ENCODE data around the gene ATP2A1. TPM values are rescaled to one million over a fixed set of nuclear protein-coding genes. Genes with fewer than 3 reads are reported as not detected.

Gene ATP2A1
- total RNA-seq: not detected in 2 replicates

DNA sequence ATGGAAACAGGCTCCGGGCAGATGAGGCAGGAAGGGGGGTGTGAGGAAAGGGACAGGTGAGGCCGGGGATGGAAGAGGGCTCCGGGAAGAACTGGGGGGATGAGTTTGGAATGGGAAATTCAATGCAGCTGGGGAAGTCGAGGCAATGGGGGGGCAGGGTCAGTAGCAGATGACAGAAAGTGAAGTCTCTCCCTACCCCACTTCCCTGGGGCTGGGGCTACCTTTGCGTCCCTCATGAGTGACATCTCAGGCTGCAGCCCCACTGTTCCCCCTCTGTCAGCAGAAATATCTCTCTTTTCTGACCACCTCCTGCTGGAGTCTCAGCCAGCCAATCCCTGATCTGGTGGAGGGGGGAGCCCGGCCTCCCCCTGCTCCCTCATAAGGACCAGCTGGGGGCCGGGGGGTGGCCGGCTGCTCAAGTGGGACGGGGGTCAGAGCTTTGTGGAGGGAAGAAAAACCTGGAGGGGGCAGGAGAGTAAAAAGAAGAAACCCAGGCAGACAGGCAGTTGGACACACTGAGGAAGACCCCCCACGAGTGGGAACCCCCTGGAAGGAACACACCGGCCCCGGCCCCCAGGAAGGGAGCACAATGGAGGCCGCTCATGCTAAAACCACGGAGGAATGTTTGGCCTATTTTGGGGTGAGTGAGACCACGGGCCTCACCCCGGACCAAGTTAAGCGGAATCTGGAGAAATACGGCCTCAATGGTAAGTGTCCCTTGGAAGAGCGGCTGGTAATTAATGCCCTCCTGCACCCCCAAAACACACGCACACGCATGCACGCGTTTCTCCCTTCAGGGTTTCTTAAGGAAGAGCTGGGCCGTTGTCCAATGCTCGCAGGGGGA is at the start of gene ATP2A1:
Gene ATP2A1, plus strand, starts transcription at position 406 of the 844 bp plus-strand sequence. Its CDS starts 184 bp downstream, at position 590.

GRCh38 chr16:28846080-28846932 is 32.0 kb upstream of the ATP2A1 start, which contains the start of gene TUFM:
TSS of gene TUFM (minus strand) at chr16:28846348. CDS start at chr16:28846269, 79 bp downstream.

DNA sequence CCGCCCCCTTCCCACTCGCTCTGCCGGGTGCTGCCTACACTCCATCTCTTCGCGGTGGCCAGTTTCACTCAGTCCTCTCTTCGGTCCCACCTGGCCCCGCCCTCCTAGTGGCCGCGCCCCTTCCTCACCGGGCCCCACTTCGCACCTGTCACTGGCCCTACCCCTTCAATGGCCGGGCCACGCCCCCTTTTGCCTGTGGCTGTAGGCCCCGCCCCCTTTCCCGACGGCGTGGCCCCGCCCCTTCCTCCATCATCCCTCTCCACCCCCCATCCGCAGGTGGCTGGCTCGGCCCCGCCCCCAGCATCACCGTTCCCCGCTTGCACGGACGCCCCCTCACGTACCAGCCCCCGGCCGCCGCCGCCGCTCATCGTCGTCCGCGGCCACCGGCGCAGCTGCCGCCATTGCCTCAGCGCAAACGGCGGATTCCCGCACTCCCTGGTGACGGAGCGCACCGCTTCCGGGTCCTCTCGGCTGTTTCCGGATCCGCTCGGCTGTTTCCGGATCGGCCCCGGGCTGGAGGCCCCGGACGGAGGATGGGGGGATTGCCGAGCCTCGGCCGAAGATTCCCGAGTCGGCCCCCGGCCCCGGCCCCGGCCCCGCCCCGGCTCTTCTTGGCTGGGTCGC is 46.6 kb downstream of the ATP2A1 start, which contains the start of gene RABEP2:
Gene RABEP2, minus strand, starts transcription at position 477 of the 624 bp plus-strand sequence. Its CDS starts 75 bp downstream, at position 402.

DNA sequence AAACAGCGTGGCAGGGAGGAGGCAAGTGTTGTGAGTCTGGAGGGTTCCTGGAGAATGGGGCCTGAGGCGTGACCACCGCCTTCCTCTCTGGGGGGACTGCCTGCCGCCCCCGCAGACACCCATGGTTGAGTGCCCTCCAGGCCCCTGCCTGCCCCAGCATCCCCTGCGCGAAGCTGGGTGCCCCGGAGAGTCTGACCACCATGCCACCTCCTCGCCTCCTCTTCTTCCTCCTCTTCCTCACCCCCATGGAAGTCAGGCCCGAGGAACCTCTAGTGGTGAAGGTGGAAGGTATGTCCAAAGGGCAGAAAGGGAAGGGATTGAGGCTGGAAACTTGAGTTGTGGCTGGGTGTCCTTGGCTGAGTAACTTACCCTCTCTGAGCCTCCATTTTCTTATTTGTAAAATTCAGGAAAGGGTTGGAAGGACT is 53.5 kb downstream of the ATP2A1 start, which contains the start of gene CD19:
Gene CD19, plus strand, starts transcription at position 171 of the 425 bp plus-strand sequence. Its CDS starts 30 bp downstream, at position 201.

DNA sequence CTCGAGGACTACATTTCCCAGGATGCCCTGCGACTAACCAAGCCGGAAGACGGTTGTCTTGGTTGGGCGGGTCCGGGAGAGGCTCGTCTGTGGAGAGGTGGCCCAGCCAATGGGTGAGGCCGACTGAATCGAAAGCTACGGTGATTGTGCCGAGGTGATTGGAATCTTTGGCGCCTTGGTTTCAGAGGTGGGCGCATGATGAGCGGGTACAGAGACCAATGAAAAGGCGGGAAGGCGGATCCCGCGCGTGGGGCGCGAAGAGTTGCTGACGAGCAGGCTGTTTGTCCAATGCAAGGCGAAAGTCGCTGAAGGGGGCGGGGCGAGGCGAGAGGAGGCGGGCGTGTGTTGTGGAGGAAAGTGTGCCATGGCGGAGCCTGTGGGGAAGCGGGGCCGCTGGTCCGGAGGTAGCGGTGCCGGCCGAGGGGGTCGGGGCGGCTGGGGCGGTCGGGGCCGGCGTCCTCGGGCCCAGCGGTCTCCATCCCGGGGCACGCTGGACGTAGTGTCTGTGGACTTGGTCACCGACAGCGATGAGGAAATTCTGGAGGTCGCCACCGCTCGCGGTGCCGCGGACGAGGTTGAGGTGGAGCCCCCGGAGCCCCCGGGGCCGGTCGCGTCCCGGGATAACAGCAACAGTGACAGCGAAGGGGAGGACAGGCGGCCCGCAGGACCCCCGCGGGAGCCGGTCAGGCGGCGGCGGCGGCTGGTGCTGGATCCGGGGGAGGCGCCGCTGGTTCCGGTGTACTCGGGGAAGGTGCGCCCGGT is 72.5 kb downstream of the ATP2A1 start, which contains the start of gene NFATC2IP:
Gene NFATC2IP, plus strand, starts transcription at position 290 of the 762 bp plus-strand sequence. Its CDS starts 75 bp downstream, at position 365.

Other genes with a start within 250 kb of the ATP2A1 start
- gene NPIPB8, start 240.4 kb upstream of the ATP2A1 start, total RNA-seq: not detected in 2 replicates
- 153 and 209 TPM in 2 replicates for gene EIF3C, start 167.0 kb upstream of the ATP2A1 start, total RNA-seq
- not detected in 2 replicates for gene NPIPB9, start 126.7 kb upstream of the ATP2A1 start, total RNA-seq
- 81.7 and 88.1 TPM in 2 replicates for gene ATXN2L, start 55.5 kb upstream of the ATP2A1 start, total RNA-seq
- 216 and 232 TPM in 2 replicates for gene TUFM, start 32.1 kb upstream of the ATP2A1 start, total RNA-seq
- gene SH2B1, start 14.6 kb upstream of the ATP2A1 start, total RNA-seq: 17.5 and 20.6 TPM in 2 replicates
- gene RABEP2, start 46.8 kb downstream of the ATP2A1 start, total RNA-seq: 49.6 and 54.6 TPM in 2 replicates
- gene CD19, start 53.5 kb downstream of the ATP2A1 start, total RNA-seq: not detected in 2 replicates
- 18.8 and 23.6 TPM in 2 replicates for gene NFATC2IP, start 72.4 kb downstream of the ATP2A1 start, total RNA-seq
- 54.0 and 55.2 TPM in 2 replicates for gene SPNS1, start 96.3 kb downstream of the ATP2A1 start, total RNA-seq
- 2.4 and 2.7 TPM in 2 replicates for gene LAT, start 106.6 kb downstream of the ATP2A1 start, total RNA-seq

Data from mammary microvascular endothelial cell (primary cell).